ENCODE data around the gene GBX2. TPM values are rescaled to one million over a fixed set of nuclear protein-coding genes. Genes with fewer than 3 reads are reported as not detected.

Gene GBX2
- total and polyA plus RNA-seq, 2 of the 13 experiments (the other 11 are each of a cell fraction or from before 2014, with no cell fraction given): not detected

DNA sequence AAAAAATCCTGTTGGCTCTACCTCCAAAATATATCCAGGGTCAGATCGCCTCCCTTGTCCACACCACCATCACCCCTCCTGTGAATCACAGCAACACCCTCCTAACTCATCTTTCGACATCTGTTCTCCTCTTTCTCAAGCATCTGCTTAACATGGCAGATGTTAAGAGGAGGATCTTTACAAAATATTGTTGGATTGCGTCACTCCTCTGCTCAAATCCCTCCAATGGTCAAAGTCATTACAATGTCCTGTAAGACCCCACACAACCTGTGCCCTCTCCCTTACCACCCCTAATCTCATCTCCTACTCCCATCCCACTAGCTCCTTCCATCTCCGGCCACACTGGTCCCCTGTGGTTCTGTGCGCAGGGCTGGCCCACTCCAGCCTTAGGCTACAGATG is 36.8 kb upstream of the GBX2 start:
- CTCF ChIA-PET (ENCODE audit: low intra/inter-chr PET ratio, low total read pairs): no interaction called here
- H2AFZ ChIP-seq (ENCODE audit: low read length): no peak overlapping the region
- intact Hi-C loops (cut with micrococcal nuclease; ENCODE audit: unreplicated experiment): no loop called here
- no peak overlapping the region for H3K4me2 ChIP-seq (ENCODE audit: low read depth, low read length)
- POLR2A ChIA-PET: no interaction called here
- H3K4me3 ChIP-seq (replicated peaks in 1 of 3; ENCODE audit: insufficient read depth in 1 of 3, low read depth in 2 of 3, low read length in 3 of 3): no peak overlapping the region
- no peaks in the 10 kb centered on the region for H3K9me3 ChIP-seq (ENCODE audit: low read length)
- H3K79me2 ChIP-seq (ENCODE audit: insufficient read depth, low read length): no peaks in the 10 kb centered on the region
- in situ Hi-C loops (cut with HindIII; ENCODE audit: extremely low pct_ligation_motif_present, low pct_unique_long_range_greater_than_20kb): no loop called here
- FAIRE-seq: no peak
- H3K9ac ChIP-seq (ENCODE audit: insufficient read depth, low read depth, low read length): no peak overlapping the region
- H3K4me1 ChIP-seq (ENCODE audit: insufficient read depth, low read length): no peaks in the 10 kb centered on the region
- no peak overlapping the region for H3K27ac ChIP-seq (ENCODE audit: extremely low read length, insufficient read depth, low read length)
- WGBS (ENCODE audit: low lambda C conversion rate): 23% methylated on average over 5 of the region's 5 CpGs
- peaks cover 0 to 58% of the 10 kb centered on the region in 2 experiments; a peak in 3 of 5 replicates for H3K27me3 ChIP-seq (ENCODE audit: control insufficient read depth in 1 of 2, insufficient read depth in 2 of 2, low read length in 2 of 2)
- no peak for DNase-seq (ENCODE audit: low spot score)
- no TSS peak for BruUV-seq (replicated peaks)
- no peaks in the 10 kb centered on the region for H4K20me1 ChIP-seq (ENCODE audit: insufficient read depth, low read length)
- H3K36me3 ChIP-seq (replicated peaks in 1 of 2; ENCODE audit: control insufficient read depth in 1 of 2, insufficient read depth in 2 of 2, low read length in 2 of 2): no peaks in the 10 kb centered on the region
- TF ChIP-seq ATF7 (IDR thresholded peaks at IDR 0.05) (0 out of 2 replicates have a peak, but pooled peaks have one; percentile 35), ATF7 (CRISPR knock-in tag; IDR thresholded peaks at IDR 0.05) (no peak), SIX1 (CRISPR knock-in tag; IDR thresholded peaks at IDR 0.05; ENCODE audit: borderline replicate concordance) (no peak), CEBPB (IDR thresholded peaks at IDR 0.05; ENCODE audit: borderline replicate concordance, low read depth, low read length) (peak; percentile 77; the same call in 1 of the 2 replicates), NONO (IDR thresholded peaks at IDR 0.05) (no peak), NONO (CRISPR knock-in tag; conservative IDR thresholded peaks at IDR 0.05) (no peak)
- ATAC-seq: no peak

DNA sequence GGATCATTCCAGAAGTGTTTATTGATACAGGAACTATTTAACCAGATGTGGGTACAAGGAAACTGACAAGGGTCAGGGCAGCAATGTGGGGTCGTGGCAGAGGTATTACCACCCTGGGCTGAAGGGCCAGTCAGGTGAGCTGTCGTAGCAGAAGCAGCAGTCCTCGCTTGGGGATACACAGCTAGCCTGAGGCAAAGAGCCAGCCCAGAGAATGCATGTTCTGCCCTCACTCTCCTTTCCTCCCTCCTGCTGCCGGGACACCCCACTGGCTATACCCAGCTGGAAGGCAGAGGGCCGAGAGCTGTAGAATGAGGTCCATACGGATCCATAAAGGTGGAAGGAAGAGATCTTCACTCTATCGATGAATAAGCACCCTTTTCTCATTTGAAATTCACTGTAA is 32.2 kb upstream of the GBX2 start:
- H4K20me1 ChIP-seq (ENCODE audit: insufficient read depth, low read length): no peaks in the 10 kb centered on the region
- H3K36me3 ChIP-seq (replicated peaks in 1 of 2; ENCODE audit: control insufficient read depth in 1 of 2, insufficient read depth in 2 of 2, low read length in 2 of 2): no peaks in the 10 kb centered on the region
- no peak overlapping the region for H2AFZ ChIP-seq (ENCODE audit: low read length)
- no peak overlapping the region for H3K4me2 ChIP-seq (ENCODE audit: low read depth, low read length)
- ATAC-seq (no peak), DNase-seq (ENCODE audit: low spot score) (no peak), FAIRE-seq (no peak)
- no peaks in the 10 kb centered on the region for H3K9me3 ChIP-seq (ENCODE audit: low read length)
- peaks cover 1 to 36% of the 10 kb centered on the region in 2 experiments; a peak in 3 of 5 replicates for H3K27me3 ChIP-seq (ENCODE audit: control insufficient read depth in 1 of 2, insufficient read depth in 2 of 2, low read length in 2 of 2)
- CTCF ChIA-PET (ENCODE audit: low intra/inter-chr PET ratio, low total read pairs): no interaction called here
- no TSS peak for BruUV-seq (replicated peaks)
- no peak overlapping the region for H3K27ac ChIP-seq (ENCODE audit: extremely low read length, insufficient read depth, low read length)
- no peak overlapping the region for H3K4me3 ChIP-seq (replicated peaks in 1 of 3; ENCODE audit: insufficient read depth in 1 of 3, low read depth in 2 of 3, low read length in 3 of 3)
- no peak overlapping the region for H3K9ac ChIP-seq (ENCODE audit: insufficient read depth, low read depth, low read length)
- WGBS (ENCODE audit: low lambda C conversion rate): 7% methylated on average over 6 of the region's 7 CpGs
- in situ Hi-C loops (cut with HindIII; ENCODE audit: extremely low pct_ligation_motif_present, low pct_unique_long_range_greater_than_20kb): no loop called here
- no peaks in the 10 kb centered on the region for H3K4me1 ChIP-seq (ENCODE audit: insufficient read depth, low read length)
- H3K79me2 ChIP-seq (ENCODE audit: insufficient read depth, low read length): no peaks in the 10 kb centered on the region
- intact Hi-C loops (cut with micrococcal nuclease; ENCODE audit: unreplicated experiment): no loop called here
- POLR2A ChIA-PET: no interaction called here
- TF ChIP-seq MTA3 (CRISPR knock-in tag; IDR thresholded peaks at IDR 0.05) (no peak), ZNF143 (CRISPR knock-in tag; IDR thresholded peaks at IDR 0.05) (no peak), SIX1 (CRISPR knock-in tag; IDR thresholded peaks at IDR 0.05; ENCODE audit: borderline replicate concordance) (no peak), KLF13 (CRISPR knock-in tag; IDR thresholded peaks at IDR 0.05) (no peak), ARNT (IDR thresholded peaks at IDR 0.05) (no peak), ZNF292 (CRISPR knock-in tag; IDR thresholded peaks at IDR 0.05; ENCODE audit: borderline replicate concordance, low read depth) (no peak), MXI1 (IDR thresholded peaks at IDR 0.05; ENCODE audit: borderline replicate concordance, low read depth, low read length) (no peak), ZFP62 (CRISPR knock-in tag; IDR thresholded peaks at IDR 0.05) (no peak)
- TF ChIP-seq, protein P1, sequence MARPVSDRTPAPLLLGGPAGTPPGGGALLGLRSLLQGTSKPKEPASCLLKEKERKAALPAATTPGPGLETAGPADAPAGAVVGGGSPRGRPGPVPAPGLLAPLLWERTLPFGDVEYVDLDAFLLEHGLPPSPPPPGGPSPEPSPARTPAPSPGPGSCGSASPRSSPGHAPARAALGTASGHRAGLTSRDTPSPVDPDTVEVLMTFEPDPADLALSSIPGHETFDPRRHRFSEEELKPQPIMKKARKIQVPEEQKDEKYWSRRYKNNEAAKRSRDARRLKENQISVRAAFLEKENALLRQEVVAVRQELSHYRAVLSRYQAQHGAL (CRISPR knock-in tag; IDR thresholded peaks at IDR 0.05; ENCODE audit: not compliant biosample characterization): no peak
- TF ChIP-seq, protein P2, sequence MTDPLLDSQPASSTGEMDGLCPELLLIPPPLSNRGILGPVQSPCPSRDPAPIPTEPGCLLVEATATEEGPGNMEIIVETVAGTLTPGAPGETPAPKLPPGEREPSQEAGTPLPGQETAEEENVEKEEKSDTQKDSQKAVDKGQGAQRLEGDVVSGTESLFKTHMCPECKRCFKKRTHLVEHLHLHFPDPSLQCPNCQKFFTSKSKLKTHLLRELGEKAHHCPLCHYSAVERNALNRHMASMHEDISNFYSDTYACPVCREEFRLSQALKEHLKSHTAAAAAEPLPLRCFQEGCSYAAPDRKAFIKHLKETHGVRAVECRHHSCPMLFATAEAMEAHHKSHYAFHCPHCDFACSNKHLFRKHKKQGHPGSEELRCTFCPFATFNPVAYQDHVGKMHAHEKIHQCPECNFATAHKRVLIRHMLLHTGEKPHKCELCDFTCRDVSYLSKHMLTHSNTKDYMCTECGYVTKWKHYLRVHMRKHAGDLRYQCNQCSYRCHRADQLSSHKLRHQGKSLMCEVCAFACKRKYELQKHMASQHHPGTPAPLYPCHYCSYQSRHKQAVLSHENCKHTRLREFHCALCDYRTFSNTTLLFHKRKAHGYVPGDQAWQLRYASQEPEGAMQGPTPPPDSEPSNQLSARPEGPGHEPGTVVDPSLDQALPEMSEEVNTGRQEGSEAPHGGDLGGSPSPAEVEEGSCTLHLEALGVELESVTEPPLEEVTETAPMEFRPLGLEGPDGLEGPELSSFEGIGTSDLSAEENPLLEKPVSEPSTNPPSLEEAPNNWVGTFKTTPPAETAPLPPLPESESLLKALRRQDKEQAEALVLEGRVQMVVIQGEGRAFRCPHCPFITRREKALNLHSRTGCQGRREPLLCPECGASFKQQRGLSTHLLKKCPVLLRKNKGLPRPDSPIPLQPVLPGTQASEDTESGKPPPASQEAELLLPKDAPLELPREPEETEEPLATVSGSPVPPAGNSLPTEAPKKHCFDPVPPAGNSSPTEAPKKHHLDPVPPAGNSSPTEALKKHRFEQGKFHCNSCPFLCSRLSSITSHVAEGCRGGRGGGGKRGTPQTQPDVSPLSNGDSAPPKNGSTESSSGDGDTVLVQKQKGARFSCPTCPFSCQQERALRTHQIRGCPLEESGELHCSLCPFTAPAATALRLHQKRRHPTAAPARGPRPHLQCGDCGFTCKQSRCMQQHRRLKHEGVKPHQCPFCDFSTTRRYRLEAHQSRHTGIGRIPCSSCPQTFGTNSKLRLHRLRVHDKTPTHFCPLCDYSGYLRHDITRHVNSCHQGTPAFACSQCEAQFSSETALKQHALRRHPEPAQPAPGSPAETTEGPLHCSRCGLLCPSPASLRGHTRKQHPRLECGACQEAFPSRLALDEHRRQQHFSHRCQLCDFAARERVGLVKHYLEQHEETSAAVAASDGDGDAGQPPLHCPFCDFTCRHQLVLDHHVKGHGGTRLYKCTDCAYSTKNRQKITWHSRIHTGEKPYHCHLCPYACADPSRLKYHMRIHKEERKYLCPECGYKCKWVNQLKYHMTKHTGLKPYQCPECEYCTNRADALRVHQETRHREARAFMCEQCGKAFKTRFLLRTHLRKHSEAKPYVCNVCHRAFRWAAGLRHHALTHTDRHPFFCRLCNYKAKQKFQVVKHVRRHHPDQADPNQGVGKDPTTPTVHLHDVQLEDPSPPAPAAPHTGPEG (CRISPR knock-in tag; IDR thresholded peaks at IDR 0.05): no peak
